Sigmoid colon (tissue), 7 donors: ENCODE results near the gene PRDM1. TPM values are rescaled to one million over a fixed set of nuclear protein-coding genes. Genes with fewer than 3 reads are reported as not detected.

ENCODE experiments used
- DNase-seq: peaks from one replicate; pipeline ENCODE4 v3.0.0-alpha.2; 2019
- H3K27ac ChIP-seq, 4 donors: fragments of 200-600 bp; sonication (generic); one replicate each; pipeline ENCODE4 v1.5.1; 2016 to 2019; ENCODE audit warnings: mild to moderate bottlenecking in 1 of 4
- H3K27me3 ChIP-seq, 3 donors: fragments of 200-600 bp; sonication (generic); one replicate each; pipeline ENCODE4 v1.5.1; 2019; ENCODE audit warnings: mild to moderate bottlenecking in 1 of 3
- H3K36me3 ChIP-seq, 4 donors: fragments of 200-600 bp; sonication (generic); one replicate each; pipeline ENCODE4 v1.5.1; 2016 to 2019
- H3K4me1 ChIP-seq, 4 donors: fragments of 200-600 bp; sonication (generic); one replicate each; pipeline ENCODE4 v1.5.1; 2017 to 2019
- H3K4me3 ChIP-seq, 4 donors: fragments of 200-600 bp; sonication (generic); one replicate each; pipeline ENCODE4 v1.5.1; 2017 to 2019; ENCODE audit warnings: mild to moderate bottlenecking in 2 of 4, moderate library complexity in 1 of 4
- H3K9me3 ChIP-seq, 4 donors: fragments of 200-600 bp in 3 of 4; sonication (generic) in 3 of 4; one replicate each; pipeline versions ENCODE4 v1.5.1 to v1.6.1; 2013 to 2019
- CTCF ChIP-seq, 4 experiments: fragments of 450-650 bp in 3 of 4; fragments of 200-600 bp in 1 of 4; IDR thresholded peaks; one replicate each; pipeline ENCODE4 v1.5.1; 2016 to 2019; ENCODE audit warnings: antibody characterized with exemption in 4 of 4, mild to moderate bottlenecking in 3 of 4, moderate library complexity in 2 of 4
- EP300 ChIP-seq, 4 donors: sonication (generic); formaldehyde crosslinking; IDR thresholded peaks; one replicate each; pipeline ENCODE4 v1.6.1; 2017; ENCODE audit warnings: antibody characterized with exemption in 4 of 4
- POLR2A ChIP-seq, 2 donors: fragments of 450-650 bp; IDR thresholded peaks; one replicate each; pipeline ENCODE4 v1.6.1; 2016; ENCODE audit warnings: antibody characterized with exemption in 2 of 2, mild to moderate bottlenecking in 2 of 2, moderate library complexity in 2 of 2
- POLR2AphosphoS5 ChIP-seq, 4 donors: sonication (generic); formaldehyde crosslinking; IDR thresholded peaks; one replicate each; pipeline ENCODE4 v1.6.1; 2017; ENCODE audit warnings: antibody characterized with exemption in 4 of 4
- WGBS, 2 donors: extraction: QIAGEN DNeasy Blood & Tissue Kit; methylation state at CpG; one replicate each; pipeline ENCODE4 v1.1.7; 2013; 5-methylcytosine and 5-hydroxymethylcytosine counted together
- intact Hi-C: fragments of 100-400 bp; cut with DNase I; formaldehyde crosslinking; loops from one replicate; pipeline ENCODE4 v1.15.1; 2023
- polyA plus RNA-seq, 3 donors: library from polyadenylated mRNA; stranded (reverse); fragments of 200-250 nt; gene quantifications; one replicate each; pipeline ENCODE4 v1.2.3, GENCODE V29; 2013
- total RNA-seq, 4 donors: library from RNA; depleted of rRNA; stranded (reverse); fragments of >200 nt; gene quantifications; one replicate each; pipeline ENCODE4 v1.1.0, GENCODE V29; 2016
- donor health status: healthy with polysubstance abuse.
- donor health status: Bipolar disorder and iron deficiency.
- donor health status: healthy.

Gene PRDM1
- total and polyA plus RNA-seq, 7 donors, result 0.55 to 17.6 (median 1.6) TPM

GRCh38 chr6:106050538-106050937 lies 35.6 kb upstream of the PRDM1 start:
- no peak overlapping the region for H3K4me3 ChIP-seq
- intact Hi-C loops, result no loop called here
- H3K36me3 ChIP-seq, result no peaks in the 10 kb centered on the region
- TF ChIP-seq CTCF (IDR thresholded peaks at IDR 0.05), result peak in 1 of 4 experiments; percentile 6
- TF ChIP-seq EP300 (IDR thresholded peaks at IDR 0.05), result no peak
- H3K4me1 ChIP-seq, result no peaks in the 10 kb centered on the region
- DNase-seq, result no peak
- no peaks in the 10 kb centered on the region for H3K27me3 ChIP-seq
- H3K27ac ChIP-seq, result no peak overlapping the region
- no peaks in the 10 kb centered on the region for H3K9me3 ChIP-seq
- 79 to 90% methylated on average over 4 of the region's 4 CpGs for WGBS, 2 donors

- Histone ChIP-seq H3K4me3 (no peak overlapping the region), H3K4me1 (no peaks in the 10 kb centered on the region), H3K27ac (no peak overlapping the region), H3K36me3 (no peaks in the 10 kb centered on the region), H3K27me3 (no peaks in the 10 kb centered on the region), H3K9me3 (no peaks in the 10 kb centered on the region)
- TF ChIP-seq POLR2A (IDR thresholded peaks at IDR 0.05) (no peak), CTCF (IDR thresholded peaks at IDR 0.05) (no peak), EP300 (IDR thresholded peaks at IDR 0.05) (no peak), POLR2AphosphoS5 (IDR thresholded peaks at IDR 0.05) (no peak)
- DNase-seq, result no peak
- WGBS, 2 donors, result 62 to 85% methylated on average over 3 of the region's 3 CpGs
- intact Hi-C loops, result no loop called here
Observed at GRCh38 chr6:106051226-106051625, 34.9 kb upstream of the PRDM1 start.

- intact Hi-C loops, result no loop called here
- no peak overlapping the region for H3K4me3 ChIP-seq
- WGBS, 2 donors, result 58 to 78% methylated on average over 3 of the region's 3 CpGs
Observed at GRCh38 chr6:106053484-106054205, 32.5 kb upstream of the PRDM1 start.

DNA sequence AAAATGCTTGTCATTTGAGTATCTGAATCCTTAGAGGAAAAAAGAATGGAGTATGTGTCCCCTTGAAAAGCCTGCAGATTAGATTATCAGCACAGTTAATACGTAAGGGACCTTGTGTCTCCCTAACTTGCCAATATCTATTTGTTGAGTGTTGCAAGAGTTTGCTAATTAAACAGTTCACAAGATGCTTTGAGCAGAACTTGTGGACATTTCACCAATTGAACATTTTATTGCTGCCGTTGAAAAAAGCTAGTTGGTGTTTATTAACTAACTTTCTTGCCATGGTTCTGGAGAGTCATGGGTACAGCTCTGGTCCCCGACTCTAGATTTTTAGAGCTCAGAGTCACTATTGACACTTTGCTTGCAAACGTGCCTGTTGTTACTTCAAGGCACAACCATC lies 30.6 kb upstream of the PRDM1 start:
- WGBS, 2 donors, result 31 to 78% methylated on average over 4 of the region's 4 CpGs
- intact Hi-C loops, result no loop called here
- H3K4me1 ChIP-seq, result no peaks in the 10 kb centered on the region

More at GRCh38 chr6:106053484-106054205, 32.5 kb upstream of the PRDM1 start:
- no peak for DNase-seq
- no peaks in the 10 kb centered on the region for H3K9me3 ChIP-seq
- TF ChIP-seq POLR2A (IDR thresholded peaks at IDR 0.05), result no peak
- no peak for TF ChIP-seq EP300 (IDR thresholded peaks at IDR 0.05)
- TF ChIP-seq CTCF (IDR thresholded peaks at IDR 0.05), result no peak
- no peak for TF ChIP-seq POLR2AphosphoS5 (IDR thresholded peaks at IDR 0.05)
- no peaks in the 10 kb centered on the region for H3K4me1 ChIP-seq
- no peak overlapping the region for H3K27ac ChIP-seq
- no peaks in the 10 kb centered on the region for H3K27me3 ChIP-seq
- H3K36me3 ChIP-seq, result no peaks in the 10 kb centered on the region

More for the DNA sequence above, 30.6 kb upstream of the PRDM1 start:
- H3K36me3 ChIP-seq, result no peaks in the 10 kb centered on the region
- TF ChIP-seq POLR2AphosphoS5 (IDR thresholded peaks at IDR 0.05) (no peak), EP300 (IDR thresholded peaks at IDR 0.05) (no peak), CTCF (IDR thresholded peaks at IDR 0.05) (no peak), POLR2A (IDR thresholded peaks at IDR 0.05) (no peak)
- DNase-seq, result no peak
- no peak overlapping the region for H3K27ac ChIP-seq
- no peak overlapping the region for H3K4me3 ChIP-seq
- no peaks in the 10 kb centered on the region for H3K27me3 ChIP-seq
- H3K9me3 ChIP-seq, result no peaks in the 10 kb centered on the region
